ENCODE results near the gene GUCY1A2. TPM values are rescaled to one million over a fixed set of nuclear protein-coding genes. Genes with fewer than 3 reads are reported as not detected.

GUCY1A2 gene
- total and polyA plus RNA-seq, 12 donors = 0.68 to 18.5 (median 8.1) TPM

DNA sequence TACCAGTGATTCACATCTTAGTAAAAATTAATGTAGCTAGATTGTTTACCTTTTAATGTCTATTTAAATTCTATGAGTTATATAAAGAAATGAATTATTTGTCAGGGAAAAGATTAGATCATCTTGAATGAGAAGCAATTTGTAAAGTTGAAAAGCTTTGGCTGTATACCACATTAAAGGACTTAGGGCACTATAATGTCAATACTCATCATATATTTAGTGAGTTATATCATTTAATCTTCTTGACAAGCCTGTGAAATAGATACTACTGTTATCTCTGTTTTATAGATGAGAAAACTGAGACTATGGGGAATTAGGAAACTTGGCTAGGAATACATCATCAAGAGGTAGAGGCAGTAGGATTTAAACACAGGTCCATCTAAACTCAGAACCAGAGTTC is 160.1 kb downstream of the GUCY1A2 start:
- ATAC-seq (no peak), DNase-seq (no peak)
- no peak overlapping the region for H3K4me3 ChIP-seq
- peaks cover 0 to 13% (median under 1%) of the 10 kb centered on the region in 11 donors for H3K9me3 ChIP-seq
- H3K27me3 ChIP-seq = no peaks in the 10 kb centered on the region
- no peak overlapping the region for H3K27ac ChIP-seq
- intact Hi-C loops (cut with DNase I) = no loop called here
- TF ChIP-seq, protein P1, sequence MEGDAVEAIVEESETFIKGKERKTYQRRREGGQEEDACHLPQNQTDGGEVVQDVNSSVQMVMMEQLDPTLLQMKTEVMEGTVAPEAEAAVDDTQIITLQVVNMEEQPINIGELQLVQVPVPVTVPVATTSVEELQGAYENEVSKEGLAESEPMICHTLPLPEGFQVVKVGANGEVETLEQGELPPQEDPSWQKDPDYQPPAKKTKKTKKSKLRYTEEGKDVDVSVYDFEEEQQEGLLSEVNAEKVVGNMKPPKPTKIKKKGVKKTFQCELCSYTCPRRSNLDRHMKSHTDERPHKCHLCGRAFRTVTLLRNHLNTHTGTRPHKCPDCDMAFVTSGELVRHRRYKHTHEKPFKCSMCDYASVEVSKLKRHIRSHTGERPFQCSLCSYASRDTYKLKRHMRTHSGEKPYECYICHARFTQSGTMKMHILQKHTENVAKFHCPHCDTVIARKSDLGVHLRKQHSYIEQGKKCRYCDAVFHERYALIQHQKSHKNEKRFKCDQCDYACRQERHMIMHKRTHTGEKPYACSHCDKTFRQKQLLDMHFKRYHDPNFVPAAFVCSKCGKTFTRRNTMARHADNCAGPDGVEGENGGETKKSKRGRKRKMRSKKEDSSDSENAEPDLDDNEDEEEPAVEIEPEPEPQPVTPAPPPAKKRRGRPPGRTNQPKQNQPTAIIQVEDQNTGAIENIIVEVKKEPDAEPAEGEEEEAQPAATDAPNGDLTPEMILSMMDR (IDR thresholded peaks at IDR 0.05) = no peak
- no peaks in the 10 kb centered on the region for H3K36me3 ChIP-seq
- no peaks in the 10 kb centered on the region for H3K4me1 ChIP-seq

DNA sequence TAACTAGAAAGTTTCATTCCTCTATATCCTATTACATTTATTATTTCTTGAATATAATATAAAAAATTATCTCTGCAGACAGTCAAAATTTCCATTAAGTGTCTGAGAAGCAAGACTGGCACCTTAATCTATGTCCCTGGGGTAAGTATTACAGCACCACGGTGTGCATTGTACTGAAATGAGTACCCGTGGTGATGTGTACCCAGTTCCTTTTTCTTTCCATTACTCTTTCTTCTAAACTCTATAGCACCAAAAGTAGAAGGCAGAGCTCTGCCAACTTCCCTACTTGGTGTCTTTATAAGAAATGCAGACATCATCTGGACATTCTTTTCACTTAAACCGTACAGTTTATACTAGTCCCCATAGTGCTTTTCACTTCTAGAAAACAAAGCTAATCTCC is 161.7 kb downstream of the GUCY1A2 start:
- no peak overlapping the region for H3K4me3 ChIP-seq
- no peak overlapping the region for H3K27ac ChIP-seq
- no peaks in the 10 kb centered on the region for H3K36me3 ChIP-seq
- 63 to 69% methylated on average over 3 of the region's 3 CpGs for WGBS, 2 donors
- DNase-seq (no peak), ATAC-seq (no peak)
- H3K4me1 ChIP-seq = no peaks in the 10 kb centered on the region
- intact Hi-C loops (cut with DNase I) = no loop called here
- TF ChIP-seq, protein P1 (IDR thresholded peaks at IDR 0.05) = no peak
- H3K27me3 ChIP-seq = no peaks in the 10 kb centered on the region
- peaks cover 0 to 23% (median 5%) of the 10 kb centered on the region in 11 donors for H3K9me3 ChIP-seq

DNA sequence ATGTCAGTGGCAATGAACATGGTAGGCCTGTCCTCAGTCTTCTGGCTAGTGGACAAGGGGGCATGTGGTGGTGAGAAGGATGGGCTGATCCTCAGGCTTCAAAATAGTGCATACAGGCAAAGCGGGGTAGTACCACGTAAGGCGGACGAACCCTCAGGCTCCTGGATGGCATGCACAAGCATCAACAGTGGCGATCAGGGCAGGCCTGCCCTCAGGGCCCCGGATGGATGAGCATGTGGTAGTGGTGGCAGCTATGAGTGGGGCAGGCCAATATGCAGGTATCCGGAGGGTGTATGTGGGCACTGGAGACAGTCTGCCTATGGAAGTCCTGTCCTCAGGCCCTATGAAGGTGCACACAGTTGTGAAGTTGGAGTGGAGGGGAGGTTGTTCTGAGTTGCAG is 163.8 kb downstream of the GUCY1A2 start:
- Histone ChIP-seq H3K27me3 (no peaks in the 10 kb centered on the region), H3K9me3 (peaks cover 0 to 23% (median 5%) of the 10 kb centered on the region in 11 donors), H3K4me3 (no peak overlapping the region), H3K36me3 (no peaks in the 10 kb centered on the region), H3K27ac (no peak overlapping the region), H3K4me1 (no peaks in the 10 kb centered on the region)
- DNase-seq = no peak
- TF ChIP-seq, protein P1 (IDR thresholded peaks at IDR 0.05) = no peak
- WGBS, 2 donors = 89 to 96% methylated on average over 7 of the region's 7 CpGs
- intact Hi-C loops (cut with DNase I) = no loop called here
- peak in 1 of 8 donors; percentile 19 for ATAC-seq

DNA sequence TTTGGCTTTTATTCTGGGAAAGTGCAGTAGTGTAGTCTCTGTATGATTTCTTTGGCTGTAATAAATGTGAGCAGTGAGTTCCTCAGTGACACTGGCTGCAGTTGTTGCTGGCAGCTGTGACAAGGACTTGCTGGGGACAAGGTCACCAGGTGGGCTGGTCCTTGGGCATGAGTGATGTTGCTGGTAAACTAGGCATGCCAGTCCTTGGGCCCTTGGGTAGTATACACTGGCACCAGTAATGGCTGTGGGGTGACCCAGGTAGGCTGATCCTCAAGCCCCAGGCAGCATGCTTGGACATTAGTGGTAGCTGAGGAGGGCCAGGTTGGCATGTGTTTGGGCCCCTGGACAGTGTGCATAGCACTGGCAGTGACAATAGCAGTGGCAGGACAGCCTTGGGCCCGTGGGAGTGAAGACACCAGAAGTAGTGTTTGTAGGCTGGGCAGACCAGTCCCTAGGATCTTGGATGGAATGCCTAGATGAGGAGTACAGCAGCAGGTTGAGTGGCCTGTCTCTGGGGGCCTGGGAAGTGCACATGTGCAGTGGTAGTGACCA is 164.3 kb downstream of the GUCY1A2 start:
- H3K27ac ChIP-seq = no peak overlapping the region
- no peaks in the 10 kb centered on the region for H3K36me3 ChIP-seq
- no peaks in the 10 kb centered on the region for H3K4me1 ChIP-seq
- peaks cover 0 to 23% (median 5%) of the 10 kb centered on the region in 11 donors for H3K9me3 ChIP-seq
- H3K27me3 ChIP-seq = no peaks in the 10 kb centered on the region
- TF ChIP-seq, protein P1 (IDR thresholded peaks at IDR 0.05) = no peak
- DNase-seq = no peak
- intact Hi-C loops (cut with DNase I) = no loop called here
- WGBS, 2 donors = 89 to 91% methylated on average over 1 of the region's 1 CpG
- H3K4me3 ChIP-seq = no peak overlapping the region
- no peak for ATAC-seq
